T-helper 2 cell (primary cell): ENCODE data around the gene SLC39A11.
"Not testable (repeated sequence)": the region's sequence is repeated elsewhere in the genome, so short reads cannot be mapped to it uniquely, and the experiment has no call there.

ENCODE experiments used
- DNase-seq, 5 experiments: peaks; one replicate each; pipeline versions ENCODE4 v3.0.0 to v3.0.0-alpha.2; 2012 to 2022

The SLC39A11 gene

GRCh38 chr17:73005360-73005759 lies 87.1 kb downstream of the SLC39A11 start:
- DNase-seq: no peak

- DNase-seq: no peak
These were observed 89.0 kb downstream of the SLC39A11 start for GRCh38 chr17:73003487-73003886.

- no peak for DNase-seq
These were observed 91.7 kb downstream of the SLC39A11 start for GRCh38 chr17:73000832-73001231.

- DNase-seq: not testable (repeated sequence)
These were observed 93.0 kb downstream of the SLC39A11 start for GRCh38 chr17:72999474-72999873.

GRCh38 chr17:72998343-72998742 lies 94.1 kb downstream of the SLC39A11 start:
- DNase-seq: no peak

- no peak for DNase-seq
These were observed 94.9 kb downstream of the SLC39A11 start for GRCh38 chr17:72997559-72997958.

GRCh38 chr17:72996791-72997190 lies 95.7 kb downstream of the SLC39A11 start:
- no peak for DNase-seq

- no peak for DNase-seq
These were observed 97.4 kb downstream of the SLC39A11 start for GRCh38 chr17:72995008-72995656.

- DNase-seq: peak in 2 of 5 experiments; percentile 4 to 40
These were observed 99.6 kb downstream of the SLC39A11 start for GRCh38 chr17:72992783-72993467.

GRCh38 chr17:72991651-72992050 lies 100.8 kb downstream of the SLC39A11 start:
- DNase-seq: no peak

GRCh38 chr17:72989074-72989610 lies 103.3 kb downstream of the SLC39A11 start:
- DNase-seq: no peak

GRCh38 chr17:72988451-72988850 lies 104.0 kb downstream of the SLC39A11 start:
- DNase-seq: peak in 1 of 5 experiments; percentile 37

- DNase-seq: no peak
These were observed 105.3 kb downstream of the SLC39A11 start for GRCh38 chr17:72987166-72987565.

- peak in 3 of 5 experiments; percentile 9 to 67 (median 30) for DNase-seq
These were observed 106.4 kb downstream of the SLC39A11 start for GRCh38 chr17:72985882-72986720.

- no peak for DNase-seq
These were observed 107.6 kb downstream of the SLC39A11 start for GRCh38 chr17:72984926-72985325.

- no peak for DNase-seq
These were observed 108.2 kb downstream of the SLC39A11 start for GRCh38 chr17:72984145-72984925.

- DNase-seq: no peak
These were observed 109.8 kb downstream of the SLC39A11 start for GRCh38 chr17:72982680-72983079.

- no peak for DNase-seq
These were observed 113.8 kb downstream of the SLC39A11 start for GRCh38 chr17:72978593-72979218.

GRCh38 chr17:72977771-72978417 lies 114.6 kb downstream of the SLC39A11 start:
- no peak for DNase-seq

- no peak for DNase-seq
These were observed 115.3 kb downstream of the SLC39A11 start for GRCh38 chr17:72976971-72977770.
